Testis (tissue), 2 donors: ENCODE measurements around the gene RBM20.

Experiments used
- CTCF ChIP-seq, 3 experiments: fragments of 450-650 bp in 2 of 3; fragments of 200-600 bp in 1 of 3; sonication (generic) in 1 of 3; IDR thresholded peaks; one replicate each; pipeline ENCODE4 v1.5.1; 2016 to 2019; ENCODE audit warnings: antibody characterized with exemption in 3 of 3, mild to moderate bottlenecking in 2 of 3, moderate library complexity in 1 of 3
- POLR2A ChIP-seq: fragments of 450-650 bp; IDR thresholded peaks from one replicate; pipeline ENCODE4 v1.6.1; 2017; ENCODE audit warnings: antibody characterized with exemption, mild to moderate bottlenecking, moderate library complexity

- TF ChIP-seq CTCF (IDR thresholded peaks at IDR 0.05) (no peak), POLR2A (no peak)
These were observed 174.4 kb downstream of the RBM20 start for GRCh38 chr10:110818311-110819256.
